ENCODE measurements around the gene EIF3J.

Gene EIF3J

DNA sequence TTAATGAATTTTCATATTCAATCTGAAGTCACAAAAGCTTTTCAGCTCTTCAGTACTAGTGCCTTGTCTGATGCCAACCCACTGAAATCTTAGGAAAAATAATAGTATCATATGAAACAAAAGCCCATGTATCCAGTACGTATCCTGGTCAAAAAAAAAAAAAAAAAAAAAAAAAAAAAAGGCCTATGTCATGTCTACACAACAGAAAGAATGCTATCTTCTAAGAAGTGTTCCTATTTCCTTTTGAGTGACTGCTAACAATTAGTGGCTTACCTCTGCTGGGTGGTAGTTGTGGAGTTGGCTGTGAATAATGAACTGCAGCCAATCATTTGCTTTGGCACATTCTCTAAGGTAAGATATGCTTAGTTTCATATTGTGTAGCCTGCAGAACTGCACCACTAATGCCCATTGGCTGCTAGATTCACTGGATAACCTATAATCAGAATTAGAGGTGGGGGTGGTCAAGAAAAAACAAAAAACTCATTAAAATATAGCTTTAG is 59.6 kb downstream of the EIF3J start:
- no peak for DNase-seq

DNA sequence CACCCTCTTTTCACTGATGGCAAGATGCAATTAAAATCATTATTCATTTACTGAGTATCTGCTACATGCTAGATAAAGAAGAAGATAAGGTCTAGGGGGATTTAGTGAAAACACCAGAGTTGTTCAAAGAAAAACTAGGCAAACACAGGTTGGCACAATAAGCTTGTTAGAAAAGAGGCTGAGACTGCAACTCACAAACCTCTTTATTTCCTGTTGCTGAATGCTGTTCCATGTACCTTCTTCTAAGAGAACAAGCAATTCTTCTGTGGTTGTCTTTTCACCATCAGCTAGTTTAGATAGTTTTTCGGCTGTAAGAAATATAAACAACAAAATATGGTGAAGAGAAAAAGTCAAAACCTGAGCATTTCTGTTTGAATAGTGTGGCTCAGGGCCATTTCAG is 61.1 kb downstream of the EIF3J start:
- DNase-seq = no peak

- DNase-seq = no peak
Measured at GRCh38 chr15:44598892-44599291, 61.9 kb downstream of the EIF3J start.

DNA sequence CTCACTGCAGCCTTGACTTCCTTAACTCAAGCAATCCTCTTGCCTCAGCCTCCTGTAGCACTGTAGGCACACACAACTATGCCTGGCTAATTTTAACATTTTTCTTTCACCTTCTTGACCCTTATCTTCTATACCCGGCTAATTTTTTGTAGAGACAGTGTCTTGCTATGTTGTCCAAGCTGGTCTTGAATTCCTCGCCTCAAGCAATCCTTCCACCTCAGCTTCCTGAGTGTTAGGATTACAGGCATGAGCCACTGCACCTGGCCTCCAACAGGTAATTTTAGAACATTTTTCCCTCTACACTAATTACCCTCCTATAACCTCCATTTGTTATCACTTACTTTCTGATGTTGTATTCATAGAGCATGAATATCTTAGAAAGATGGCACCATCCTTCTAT is 66.2 kb downstream of the EIF3J start:
- DNase-seq = no peak

- DNase-seq = no peak
Measured at GRCh38 chr15:44606740-44607139, 69.8 kb downstream of the EIF3J start.
